DND-41 (cell line): ENCODE data around the gene DSG3.

ENCODE experiments used
- ATAC-seq: fragments of 200-7000 bp; cut with Tn5 transposase; 3 replicates; pipeline ENCODE4 v1.9.1; 2021; ENCODE audit warnings: low read depth; ENCODE audit not compliant: insufficient read depth
- DNase-seq: peaks from one replicate; pipeline ENCODE4 v3.0.0-alpha.2; 2020
- H2AFZ ChIP-seq: 2 replicates; pipeline ENCODE4 v1.6.0; 2012; ENCODE audit warnings: low read depth, low read length
- H3K27ac ChIP-seq: 2 replicates; pipeline ENCODE4 v1.5.1; 2012; ENCODE audit warnings: low read length, inconsistent platforms
- H3K27me3 ChIP-seq: fragments of 200-600 bp; sonication (generic); 2 replicates; pipeline ENCODE4 v1.6.0; 2012; ENCODE audit warnings: low read length, mild to moderate bottlenecking, inconsistent platforms; ENCODE audit not compliant: insufficient read depth, poor library complexity
- H3K36me3 ChIP-seq: 2 replicates; pipeline ENCODE4 v1.5.1; 2012; ENCODE audit warnings: low read length, inconsistent platforms; ENCODE audit not compliant: insufficient read depth
- H3K4me1 ChIP-seq: 2 replicates; pipeline ENCODE4 v1.5.1; 2012; ENCODE audit warnings: mild to moderate bottlenecking, low read length; ENCODE audit not compliant: insufficient read depth
- H3K4me2 ChIP-seq: 2 replicates; pipeline ENCODE4 v1.6.0; 2012; ENCODE audit warnings: mild to moderate bottlenecking, moderate library complexity, low read length, inconsistent platforms; ENCODE audit not compliant: insufficient read depth
- H3K4me3 ChIP-seq, 2 experiments: fragments of 200-600 bp in 1 of 2; shearing (Covaris generic) in 1 of 2; 2 replicates each; pipeline ENCODE4 v1.5.1; 2012 to 2016; ENCODE audit warnings: inconsistent platforms in 2 of 2, low read length in 2 of 2, mild to moderate bottlenecking in 2 of 2, low read depth in 1 of 2, moderate library complexity in 1 of 2
- H3K79me2 ChIP-seq: 2 replicates; pipeline ENCODE4 v1.6.0; 2012; ENCODE audit warnings: low read length, inconsistent platforms; ENCODE audit not compliant: insufficient read depth
- H3K9ac ChIP-seq: 2 replicates; pipeline ENCODE4 v1.6.0; 2012; ENCODE audit warnings: low read depth, mild to moderate bottlenecking, inconsistent platforms, low read length, moderate library complexity
- H3K9me3 ChIP-seq: 2 replicates; pipeline ENCODE4 v1.5.1; 2012; ENCODE audit warnings: low read length, moderate library complexity, mild to moderate bottlenecking, inconsistent platforms; ENCODE audit not compliant: insufficient read depth, severe bottlenecking
- H4K20me1 ChIP-seq: 2 replicates; pipeline ENCODE4 v1.6.0; 2012; ENCODE audit warnings: low read length; ENCODE audit not compliant: insufficient read depth
- EZH2 ChIP-seq: IDR thresholded peaks from 3 replicates; pipeline ENCODE4 v1.6.1; 2012; ENCODE audit warnings: borderline replicate concordance, low read depth, mild to moderate bottlenecking, moderate library complexity, low read length, inconsistent platforms; ENCODE audit not compliant: severe bottlenecking
- TF ChIP-seq, protein P1 (sequence below): IDR thresholded peaks from 2 replicates; pipeline ENCODE4 v1.5.1; 2012; ENCODE audit warnings: borderline replicate concordance, low read length, moderate library complexity, mild to moderate bottlenecking; ENCODE audit not compliant: poor library complexity, severe bottlenecking; ENCODE audit errors: extremely low read depth

Gene DSG3

DNA sequence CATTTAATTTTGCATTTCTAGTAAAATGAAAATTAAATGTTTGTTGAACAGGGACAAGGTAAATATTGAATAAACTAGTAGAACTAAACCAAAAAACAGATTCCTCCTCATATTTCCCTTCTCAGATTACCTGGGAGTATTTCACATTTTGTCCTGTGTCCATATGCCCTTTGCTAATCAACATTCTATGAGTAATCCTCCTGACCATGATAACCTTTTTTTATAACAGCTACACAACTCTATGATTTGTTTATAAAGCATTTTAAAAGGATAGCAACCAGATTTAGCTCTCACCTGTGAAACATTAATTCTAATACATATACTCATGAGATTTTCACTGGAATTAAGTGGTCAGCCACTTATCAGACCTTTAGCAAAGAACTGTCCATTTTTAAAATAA lies 43.3 kb downstream of the DSG3 start:
- Histone ChIP-seq H3K27ac (no peak overlapping the region), H3K4me1 (no peaks in the 10 kb centered on the region), H3K79me2 (no peaks in the 10 kb centered on the region), H3K9ac (no peak overlapping the region), H3K27me3 (no peaks in the 10 kb centered on the region), H3K4me3 (no peak overlapping the region), H3K4me2 (no peak overlapping the region), H3K9me3 (no peaks in the 10 kb centered on the region), H3K36me3 (no peaks in the 10 kb centered on the region), H2AFZ (no peak overlapping the region), H4K20me1 (no peaks in the 10 kb centered on the region)
- no peak for ATAC-seq
- no peak for TF ChIP-seq EZH2
- TF ChIP-seq, protein P1, sequence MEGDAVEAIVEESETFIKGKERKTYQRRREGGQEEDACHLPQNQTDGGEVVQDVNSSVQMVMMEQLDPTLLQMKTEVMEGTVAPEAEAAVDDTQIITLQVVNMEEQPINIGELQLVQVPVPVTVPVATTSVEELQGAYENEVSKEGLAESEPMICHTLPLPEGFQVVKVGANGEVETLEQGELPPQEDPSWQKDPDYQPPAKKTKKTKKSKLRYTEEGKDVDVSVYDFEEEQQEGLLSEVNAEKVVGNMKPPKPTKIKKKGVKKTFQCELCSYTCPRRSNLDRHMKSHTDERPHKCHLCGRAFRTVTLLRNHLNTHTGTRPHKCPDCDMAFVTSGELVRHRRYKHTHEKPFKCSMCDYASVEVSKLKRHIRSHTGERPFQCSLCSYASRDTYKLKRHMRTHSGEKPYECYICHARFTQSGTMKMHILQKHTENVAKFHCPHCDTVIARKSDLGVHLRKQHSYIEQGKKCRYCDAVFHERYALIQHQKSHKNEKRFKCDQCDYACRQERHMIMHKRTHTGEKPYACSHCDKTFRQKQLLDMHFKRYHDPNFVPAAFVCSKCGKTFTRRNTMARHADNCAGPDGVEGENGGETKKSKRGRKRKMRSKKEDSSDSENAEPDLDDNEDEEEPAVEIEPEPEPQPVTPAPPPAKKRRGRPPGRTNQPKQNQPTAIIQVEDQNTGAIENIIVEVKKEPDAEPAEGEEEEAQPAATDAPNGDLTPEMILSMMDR: no peak
- no peak for DNase-seq

DNA sequence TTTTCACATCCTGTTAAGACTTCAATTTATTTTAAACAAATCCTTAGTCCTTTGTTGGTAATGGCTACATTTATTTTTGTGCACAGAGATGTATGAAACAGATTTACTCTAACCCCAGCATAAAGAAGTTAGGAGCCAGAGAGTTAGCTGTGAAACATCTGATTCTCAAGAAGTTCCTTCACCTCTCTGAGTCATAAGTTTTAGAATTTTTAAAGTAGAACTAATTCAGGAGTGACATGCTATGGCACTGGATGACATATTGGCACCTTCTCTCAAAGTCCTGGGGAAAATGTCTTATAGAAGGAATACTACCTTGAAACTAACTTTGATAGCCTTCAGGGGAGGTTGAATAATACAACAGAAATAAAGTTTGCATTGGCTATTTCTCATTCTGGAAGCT lies 44.0 kb downstream of the DSG3 start:
- H3K27ac ChIP-seq: no peak overlapping the region

DNA sequence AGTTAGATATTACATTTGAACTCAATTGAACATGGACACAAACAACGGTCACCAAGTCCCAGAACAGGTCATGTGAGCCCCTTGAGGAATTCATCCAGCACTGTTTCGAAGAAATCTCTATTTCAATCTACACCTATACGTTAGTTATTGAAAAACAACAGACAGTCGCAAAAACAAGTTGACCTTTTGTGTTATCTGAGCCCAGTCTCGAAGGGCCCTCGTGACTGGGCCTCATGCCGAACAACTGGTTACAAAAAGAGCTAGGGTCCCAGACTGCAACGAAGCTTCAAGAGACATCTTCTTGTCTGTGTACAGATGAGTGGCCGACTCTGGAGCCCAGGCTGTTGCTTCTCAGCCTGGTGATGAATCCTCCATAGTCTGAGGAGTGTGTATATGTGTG lies 45.1 kb downstream of the DSG3 start:
- no peak for TF ChIP-seq EZH2
- TF ChIP-seq, protein P1: no peak
- Histone ChIP-seq H3K27ac (no peak overlapping the region), H4K20me1 (no peaks in the 10 kb centered on the region), H3K4me3 (no peak overlapping the region), H3K27me3 (no peaks in the 10 kb centered on the region), H3K4me2 (no peak overlapping the region), H3K4me1 (no peaks in the 10 kb centered on the region), H2AFZ (no peak overlapping the region), H3K36me3 (no peaks in the 10 kb centered on the region), H3K79me2 (no peaks in the 10 kb centered on the region), H3K9ac (no peak overlapping the region), H3K9me3 (no peaks in the 10 kb centered on the region)
- ATAC-seq (no peak), DNase-seq (no peak)

More for the DNA sequence above, 44.0 kb downstream of the DSG3 start:
- Histone ChIP-seq H3K9ac (no peak overlapping the region), H4K20me1 (no peaks in the 10 kb centered on the region), H3K79me2 (no peaks in the 10 kb centered on the region), H3K27me3 (no peaks in the 10 kb centered on the region), H3K4me2 (no peak overlapping the region), H3K4me1 (no peaks in the 10 kb centered on the region), H3K9me3 (no peaks in the 10 kb centered on the region), H3K4me3 (no peak overlapping the region), H3K36me3 (no peaks in the 10 kb centered on the region), H2AFZ (no peak overlapping the region)
- DNase-seq (no peak), ATAC-seq (no peak)
- TF ChIP-seq, protein P1: no peak
- no peak for TF ChIP-seq EZH2

DNA sequence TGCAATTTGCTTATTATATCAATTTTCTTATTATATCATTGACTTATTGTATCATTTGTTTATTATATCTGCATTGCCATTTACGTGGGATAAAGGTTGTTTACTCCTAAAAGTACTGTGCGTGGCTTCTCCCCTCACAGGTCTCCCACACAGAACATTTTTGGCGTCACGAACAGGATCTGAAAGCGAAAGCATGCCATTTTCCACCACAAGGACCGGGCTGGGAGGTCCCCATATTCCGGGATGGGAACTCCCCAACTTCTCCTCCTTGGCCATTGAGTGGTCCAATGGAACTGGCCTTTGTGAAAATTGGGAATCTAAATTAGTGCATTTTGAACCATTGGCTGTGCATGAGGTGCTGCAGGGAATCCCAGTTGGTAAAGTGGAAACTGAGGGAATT lies 45.6 kb downstream of the DSG3 start:
- Histone ChIP-seq H3K36me3 (no peaks in the 10 kb centered on the region), H3K9ac (no peak overlapping the region), H3K27me3 (no peaks in the 10 kb centered on the region), H3K4me1 (no peaks in the 10 kb centered on the region), H2AFZ (no peak overlapping the region), H3K4me3 (no peak overlapping the region), H3K27ac (no peak overlapping the region), H3K9me3 (no peaks in the 10 kb centered on the region), H3K4me2 (no peak overlapping the region), H3K79me2 (no peaks in the 10 kb centered on the region), H4K20me1 (no peaks in the 10 kb centered on the region)
- ATAC-seq (no peak), DNase-seq (no peak)
- TF ChIP-seq EZH2: no peak
- TF ChIP-seq, protein P1: no peak
